ENCODE data around the gene MAP3K7. TPM values are rescaled to one million over a fixed set of nuclear protein-coding genes. Genes with fewer than 3 reads are reported as not detected.

The MAP3K7 gene
- total RNA-seq, 3 donors from 2014 or later (not counting 1 experiment from before 2014, with no cell fraction given) = 17.5 to 30.2 (median 27.5) TPM

GRCh38 chr6:90496258-90497016 is 90.4 kb downstream of the MAP3K7 start:
- H3K9me3 Mint-ChIP-seq = no peaks in the 10 kb centered on the region
- ATAC-seq = no peak
- no peaks in the 10 kb centered on the region for H3K27me3 ChIP-seq (ENCODE audit: control insufficient read depth, insufficient read depth, low read length)

GRCh38 chr6:90495216-90495817 is 91.6 kb downstream of the MAP3K7 start:
- no peak for TF ChIP-seq CTCF (IDR thresholded peaks at IDR 0.05)
- no peak for DNase-seq
- no peaks in the 10 kb centered on the region for H3K4me1 ChIP-seq (ENCODE audit: control insufficient read depth, insufficient read depth, low read length)
- no peaks in the 10 kb centered on the region for H3K36me3 Mint-ChIP-seq
- H3K27ac Mint-ChIP-seq = no peak overlapping the region
- H3K4me3 Mint-ChIP-seq = no peak overlapping the region
- no peaks in the 10 kb centered on the region for H3K27me3 ChIP-seq (ENCODE audit: control insufficient read depth, insufficient read depth, low read length)
- H3K9me3 Mint-ChIP-seq = no peaks in the 10 kb centered on the region
- intact Hi-C loops (cut with micrococcal nuclease) = no loop called here
- H3K4me3 ChIP-seq (ENCODE audit: low read length) = no peak overlapping the region
- peaks cover 20 to 40% of the 10 kb centered on the region in 2 donors for H3K27me3 Mint-ChIP-seq (ENCODE audit: low read depth in 2 of 2)
- H3K4me1 Mint-ChIP-seq = no peaks in the 10 kb centered on the region
- H3K9me3 ChIP-seq (ENCODE audit: control insufficient read depth, insufficient read depth, low read length) = no peaks in the 10 kb centered on the region
- H3K36me3 ChIP-seq (ENCODE audit: control insufficient read depth, insufficient read depth, low read length) = no peaks in the 10 kb centered on the region
- H3K27ac ChIP-seq (ENCODE audit: low read length) = no peak overlapping the region
- 92% methylated on average over 7 of the region's 9 CpGs for WGBS (ENCODE audit: insufficient coverage)
- ATAC-seq = no peak

More at GRCh38 chr6:90496258-90497016, 90.4 kb downstream of the MAP3K7 start:
- no peak for TF ChIP-seq CTCF (IDR thresholded peaks at IDR 0.05)
- no peaks in the 10 kb centered on the region for H3K9me3 ChIP-seq (ENCODE audit: control insufficient read depth, insufficient read depth, low read length)
- Mint-ChIP-seq H3K4me1 (no peaks in the 10 kb centered on the region), H3K36me3 (no peaks in the 10 kb centered on the region), H3K4me3 (no peak overlapping the region), H3K27ac (no peak overlapping the region), H3K27me3 (ENCODE audit: low read depth in 2 of 2) (peaks cover 20 to 38% of the 10 kb centered on the region in 2 donors)
- intact Hi-C loops (cut with micrococcal nuclease) = no loop called here
- H3K36me3 ChIP-seq (ENCODE audit: control insufficient read depth, insufficient read depth, low read length) = no peaks in the 10 kb centered on the region
- 81% methylated on average over 14 of the region's 17 CpGs for WGBS (ENCODE audit: insufficient coverage)
- no peak overlapping the region for H3K4me3 ChIP-seq (ENCODE audit: low read length)
- H3K27ac ChIP-seq (ENCODE audit: low read length) = no peak overlapping the region
- no peaks in the 10 kb centered on the region for H3K4me1 ChIP-seq (ENCODE audit: control insufficient read depth, insufficient read depth, low read length)
- no peak for DNase-seq

- H3K27ac ChIP-seq (ENCODE audit: low read length) = no peak overlapping the region
- no peaks in the 10 kb centered on the region for H3K9me3 ChIP-seq (ENCODE audit: control insufficient read depth, insufficient read depth, low read length)
- ATAC-seq = no peak
- Mint-ChIP-seq H3K36me3 (no peaks in the 10 kb centered on the region), H3K4me3 (no peak overlapping the region), H3K27ac (no peak overlapping the region), H3K27me3 (ENCODE audit: low read depth in 2 of 2) (peaks cover 18 to 51% of the 10 kb centered on the region in 2 donors), H3K9me3 (no peaks in the 10 kb centered on the region), H3K4me1 (no peaks in the 10 kb centered on the region)
- WGBS (ENCODE audit: insufficient coverage) = 88% methylated on average over 7 of the region's 7 CpGs
- H3K27me3 ChIP-seq (ENCODE audit: control insufficient read depth, insufficient read depth, low read length) = no peaks in the 10 kb centered on the region
- no peak for DNase-seq
- no peak overlapping the region for H3K4me3 ChIP-seq (ENCODE audit: low read length)
- H3K4me1 ChIP-seq (ENCODE audit: control insufficient read depth, insufficient read depth, low read length) = no peaks in the 10 kb centered on the region
- no peaks in the 10 kb centered on the region for H3K36me3 ChIP-seq (ENCODE audit: control insufficient read depth, insufficient read depth, low read length)
- intact Hi-C loops (cut with micrococcal nuclease) = no loop called here
- no peak for TF ChIP-seq CTCF (IDR thresholded peaks at IDR 0.05)
Measured at GRCh38 chr6:90494067-90494780, 92.6 kb downstream of the MAP3K7 start.
